Thyroid gland (tissue), 4 donors: ENCODE measurements around the gene ABCB1. TPM values are rescaled to one million over a fixed set of nuclear protein-coding genes. Genes with fewer than 3 reads are reported as not detected.

ENCODE experiments used
- DNase-seq, 2 donors: peaks; one replicate each; pipeline ENCODE4 v3.0.0-alpha.2; 2019
- H3K27ac ChIP-seq, 3 donors: fragments of 200-600 bp; sonication (generic); 1 replicate in 2 of 3; 2 replicates in 1 of 3; pipeline ENCODE4 v1.5.1; 2016 to 2019; ENCODE audit warnings: mild to moderate bottlenecking in 1 of 3, moderate library complexity in 1 of 3
- H3K27me3 ChIP-seq: fragments of 200-600 bp; sonication (generic); one replicate; pipeline ENCODE4 v1.5.1; 2019
- H3K36me3 ChIP-seq, 2 donors: fragments of 200-600 bp; sonication (generic); one replicate each; pipeline ENCODE4 v1.5.1; 2016 to 2019
- H3K4me1 ChIP-seq, 2 donors: fragments of 200-600 bp; sonication (generic); one replicate each; pipeline ENCODE4 v1.5.1; 2017 to 2019
- H3K4me3 ChIP-seq, 3 donors: fragments of 200-600 bp; sonication (generic); replicated peaks in 1 of 3; 1 replicate in 2 of 3; 2 replicates in 1 of 3; pipeline ENCODE4 v1.5.1; 2016; ENCODE audit warnings: mild to moderate bottlenecking in 1 of 3
- H3K9me3 ChIP-seq: fragments of 200-600 bp; sonication (generic); one replicate; pipeline ENCODE4 v1.5.1; 2017
- CTCF ChIP-seq, 6 experiments: fragments of 200-600 bp in 3 of 6; fragments of 450-650 bp in 3 of 6; sonication (generic) in 3 of 6; IDR thresholded peaks; one replicate each; pipeline ENCODE4 v1.5.1; 2016 to 2019; ENCODE audit warnings: antibody characterized with exemption in 6 of 6, mild to moderate bottlenecking in 2 of 6, inconsistent platforms in 1 of 6, moderate library complexity in 1 of 6
- POLR2A ChIP-seq, 2 donors: fragments of 450-650 bp; IDR thresholded peaks; one replicate each; pipeline ENCODE4 v1.6.1; 2017; ENCODE audit warnings: antibody characterized with exemption in 2 of 2, mild to moderate bottlenecking in 2 of 2, moderate library complexity in 1 of 2
- WGBS, 2 donors: methylation state at CpG; one replicate each; pipeline ENCODE4 v1.1.5; 2017; 5-methylcytosine and 5-hydroxymethylcytosine counted together
- intact Hi-C: fragments of 100-400 bp; cut with DNase I; formaldehyde crosslinking; loops from one replicate; pipeline ENCODE4 v1.15.1; 2023
- total RNA-seq, 4 donors: library from RNA; depleted of rRNA; stranded (reverse); fragments of >200 nt; gene quantifications; one replicate each; pipeline ENCODE4 v1.2.3, GENCODE V29; 2016

ABCB1 gene
- total RNA-seq, 4 donors from 2014 or later, result 2.7 to 5.9 (median 4.4) TPM

GRCh38 chr7:87476179-87476557 lies 124.5 kb downstream of the ABCB1 start:
- no peak for DNase-seq
- TF ChIP-seq CTCF (IDR thresholded peaks at IDR 0.05) (no peak), POLR2A (IDR thresholded peaks at IDR 0.05) (no peak)
- Histone ChIP-seq H3K4me1 (no peaks in the 10 kb centered on the region), H3K27me3 (no peaks in the 10 kb centered on the region), H3K27ac (no peak overlapping the region), H3K4me3 (peak overlapping the region in 1 of 3 donors; percentile 25), H3K9me3 (no peaks in the 10 kb centered on the region), H3K36me3 (no peaks in the 10 kb centered on the region)
- 54 to 64% methylated on average over 8 of the region's 8 CpGs for WGBS, 2 donors
- intact Hi-C loops, result no loop called here

GRCh38 chr7:87475359-87476178 lies 125.1 kb downstream of the ABCB1 start, which contains the start of gene ABCB4:
Gene ABCB4 (minus strand): TSS chr7:87475680. CDS start chr7:87475465, 215 bp downstream.
- Histone ChIP-seq H3K4me1 (no peaks in the 10 kb centered on the region), H3K4me3 (peak within 1 kb of the TSS in 2 of 3 donors; percentile 10 to 25), H3K27me3 (no peaks in the 10 kb centered on the region), H3K36me3 (no peaks in the 10 kb centered on the region), H3K27ac (peak within 1 kb of the TSS in 1 of 3 donors; percentile 8), H3K9me3 (no peaks in the 10 kb centered on the region)
- intact Hi-C loops, result no loop called here
- whole genome bisulfite sequencing, 2 donors, result 0 to 25% methylated on average over 2 to 11 of the region's 80 CpGs
- peak in 1 of 2 donors; percentile 8 for DNase-seq
- no peak for TF ChIP-seq CTCF (IDR thresholded peaks at IDR 0.05)
- TF ChIP-seq POLR2A (IDR thresholded peaks at IDR 0.05), result no peak

- Histone ChIP-seq H3K27ac (peak overlapping the region in 1 of 3 donors; percentile 8), H3K9me3 (no peaks in the 10 kb centered on the region), H3K4me1 (no peaks in the 10 kb centered on the region), H3K27me3 (no peaks in the 10 kb centered on the region), H3K4me3 (peak overlapping the region in 2 of 3 donors; percentile 10 to 25), H3K36me3 (no peaks in the 10 kb centered on the region)
- DNase-seq, result no peak
- TF ChIP-seq CTCF (IDR thresholded peaks at IDR 0.05) (no peak), POLR2A (IDR thresholded peaks at IDR 0.05) (no peak)
- 18 to 20% methylated on average over 14 of the region's 14 CpGs for WGBS, 2 donors
- intact Hi-C loops, result no loop called here
Measured at GRCh38 chr7:87474533-87475358, 125.9 kb downstream of the ABCB1 start.

- no peak overlapping the region for H3K27ac ChIP-seq
- intact Hi-C loops, result no loop called here
- H3K27me3 ChIP-seq, result no peaks in the 10 kb centered on the region
- WGBS, 2 donors, result 66 to 75% methylated on average over 2 of the region's 2 CpGs
- TF ChIP-seq CTCF (IDR thresholded peaks at IDR 0.05) (no peak), POLR2A (IDR thresholded peaks at IDR 0.05) (no peak)
- DNase-seq, result no peak
- H3K4me3 ChIP-seq, result no peak overlapping the region
- no peaks in the 10 kb centered on the region for H3K9me3 ChIP-seq
- no peaks in the 10 kb centered on the region for H3K36me3 ChIP-seq
- no peaks in the 10 kb centered on the region for H3K4me1 ChIP-seq
Measured at GRCh38 chr7:87473986-87474385, 126.7 kb downstream of the ABCB1 start.
